Midbrain (tissue), 1 donor: Measurements from ENCODE around the gene MSL1.

Source experiments
- DNase-seq: peaks from one replicate; lab custom pipeline; 2025; lab: John Stamatoyannopoulos, UW

MSL1 gene

GRCh38 chr17:40091691-40092397, 29.9 kb upstream of the MSL1 start:
- DNase-seq: no peak

- peak; percentile 81 for DNase-seq
Measured at GRCh38 chr17:40092581-40092980, 29.2 kb upstream of the MSL1 start.

GRCh38 chr17:40093005-40093579, 28.7 kb upstream of the MSL1 start:
- DNase-seq: no peak

GRCh38 chr17:40093580-40094201, 28.1 kb upstream of the MSL1 start:
- no peak for DNase-seq

- no peak for DNase-seq
Measured at GRCh38 chr17:40094874-40095273, 26.9 kb upstream of the MSL1 start.

GRCh38 chr17:40095351-40095943, 26.3 kb upstream of the MSL1 start:
- DNase-seq: no peak

- DNase-seq: no peak
Measured at GRCh38 chr17:40095944-40096791, 25.6 kb upstream of the MSL1 start.

GRCh38 chr17:40097087-40097486, 24.7 kb upstream of the MSL1 start:
- DNase-seq: no peak

- no peak for DNase-seq
Measured at GRCh38 chr17:40097931-40098845, 23.6 kb upstream of the MSL1 start.

- peak; percentile 96 for DNase-seq
Measured at GRCh38 chr17:40098846-40099618, 22.7 kb upstream of the MSL1 start.

GRCh38 chr17:40099619-40100418, 22.0 kb upstream of the MSL1 start:
- no peak for DNase-seq

GRCh38 chr17:40100419-40100668, 21.4 kb upstream of the MSL1 start, which contains the start of gene NR1D1:
Gene NR1D1, minus strand, starts transcription at chr17:40100589. Its CDS starts 495 bp downstream, at chr17:40100094.
- DNase-seq: no peak

- DNase-seq: peak; percentile 97
Measured at GRCh38 chr17:40100669-40101366, 21.0 kb upstream of the MSL1 start.

GRCh38 chr17:40101367-40102210, 20.2 kb upstream of the MSL1 start:
- no peak for DNase-seq

- no peak for DNase-seq
Measured at GRCh38 chr17:40103071-40103661, 18.6 kb upstream of the MSL1 start.

GRCh38 chr17:40103688-40104087, 18.1 kb upstream of the MSL1 start:
- DNase-seq: no peak
